Heart left ventricle (tissue), 16 donors: Measurements from ENCODE around the gene KIF17. TPM values are rescaled to one million over a fixed set of nuclear protein-coding genes. Genes with fewer than 3 reads are reported as not detected.

Experiments
- ATAC-seq, 4 donors: fragments of 200-7000 bp; cut with Tn5 transposase; one replicate each; pipeline ENCODE4 v1.9.1; 2020 to 2022; ENCODE audit warnings: moderate library complexity in 4 of 4, mild to moderate bottlenecking in 3 of 4, moderate number of reproducible peaks in 1 of 4
- DNase-seq, 5 donors: peaks; one replicate each; pipeline ENCODE4 v3.0.0-alpha.2; 2020
- H3K27ac ChIP-seq, 12 donors: fragments of 200-600 bp; sonication (generic) in 4 of 12; one replicate each; pipeline versions ENCODE4 v1.5.0 to v1.8.0; 2016 to 2022; ENCODE audit warnings: mild to moderate bottlenecking in 2 of 12
- H3K27me3 ChIP-seq, 9 donors: fragments of 200-600 bp; sonication (generic) in 2 of 9; one replicate each; pipeline versions ENCODE4 v1.5.1 to v1.8.0; 2016 to 2022; ENCODE audit warnings: mild to moderate bottlenecking in 3 of 9
- H3K36me3 ChIP-seq, 9 donors: fragments of 200-600 bp; sonication (generic) in 2 of 9; one replicate each; pipeline versions ENCODE4 v1.5.0 to v1.8.0; 2018 to 2022; ENCODE audit warnings: mild to moderate bottlenecking in 2 of 9
- H3K4me1 ChIP-seq, 12 donors: fragments of 200-600 bp; sonication (generic) in 4 of 12; one replicate each; pipeline versions ENCODE4 v1.5.0 to v1.8.0; 2016 to 2022; ENCODE audit warnings: mild to moderate bottlenecking in 3 of 12
- H3K4me3 ChIP-seq, 12 donors: fragments of 200-600 bp; sonication (generic) in 4 of 12; one replicate each; pipeline versions ENCODE4 v1.5.0 to v1.8.0; 2017 to 2022; ENCODE audit warnings: mild to moderate bottlenecking in 9 of 12, moderate library complexity in 4 of 12
- H3K9me3 ChIP-seq, 12 donors: fragments of 200-600 bp; sonication (generic) in 4 of 12; one replicate each; pipeline versions ENCODE4 v1.5.0 to v1.8.0; 2016 to 2022; ENCODE audit warnings: mild to moderate bottlenecking in 1 of 12
- CTCF ChIP-seq, 12 donors: fragments of 200-600 bp; sonication (generic) in 4 of 12; IDR thresholded peaks; one replicate each; pipeline versions ENCODE4 v1.5.0 to v1.8.0; 2018 to 2022; ENCODE audit warnings: antibody characterized with exemption in 12 of 12, mild to moderate bottlenecking in 5 of 12
- POLR2A ChIP-seq, 2 donors: fragments of 450-650 bp; IDR thresholded peaks; one replicate each; pipeline ENCODE4 v1.6.1; 2017; ENCODE audit warnings: antibody characterized with exemption in 2 of 2, mild to moderate bottlenecking in 2 of 2, moderate library complexity in 2 of 2
- WGBS, 4 donors: extraction: QIAGEN DNeasy Blood & Tissue Kit in 2 of 4; methylation state at CpG; one replicate each; pipeline versions ENCODE4 v1.1.5 to v1.1.7; 2013 to 2018; 5-methylcytosine and 5-hydroxymethylcytosine counted together
- intact Hi-C, 10 donors: fragments of 100-400 bp; cut with DNase I; formaldehyde crosslinking; loops; one replicate each; pipeline versions ENCODE4 v1.11.1 to v1.14.2; 2022
- polyA plus RNA-seq, 2 donors: library from polyadenylated mRNA; stranded (reverse); fragments of 200-250 nt; gene quantifications; one replicate each; pipeline ENCODE4 v1.2.3, GENCODE V29; 2013
- total RNA-seq, 9 donors: library from RNA; depleted of rRNA in 2 of 9; stranded (reverse); fragments of >200 nt in 2 of 9; fragmentation: NEBNext Ultra II Directional in 3 of 9; extraction: Animal tissue kit (Norgen Biotek cat#: 25700) in 3 of 9; gene quantifications; one replicate each; pipeline versions ENCODE4 v1.1.0 to v1.2.4, GENCODE V29; 2016 to 2023
- donor health status: ischemic (EF 13 %, LVEDD 7.1; RV severe dilation, severe dysfunction).
- donor health status: healthy with polysubstance abuse.
- donor health status: DM: no; HTN: yes; CAD: no.
- donor health status: DM: no; HTN: no; CAD: no.
- donor health status: ischemic (EF 25% LVEDD 6.9; RV normal size, moderate dysfunction).
- donor health status: ischemic (EF 25% LVEDD 5.7; RV mildly dilated, moderate dysfunction).
- donor health status: healthy.
- donor health status: DM: yes; HTN: yes; CAD: no.
- donor health status: ischemic (EF 35%, LVEDD 5.7; RV mildly dilated, moderate dysfunction).
- donor health status: nonischemic (EF 11% LVEDD 7.7; RV severe dilation, severe dysfunction).
- donor health status: DM: yes; HTN: yes; CAD: no.
- donor health status: PGD.
- donor health status: ischemic (EF 29% LVEDD 5.4; RV normal size, mild dysfunction).
- donor health status: nonischemic (EF 23%, LVEDD 6.1; RV moderate dilation, normal function).

The KIF17 gene
- total and polyA plus RNA-seq, 11 donors = 1.6 to 9.3 (median 3.4) TPM

- no peak for ATAC-seq
- peaks cover 0 to 5% (median 0%) of the 10 kb centered on the region in 12 donors for H3K4me1 ChIP-seq
- intact Hi-C loops = loop anchor here in 1 of 10 donors (10.0 kb wide), 1 partner anchor 101 kb away; no protein-coding TSS in a partner anchor
- H3K4me3 ChIP-seq = no peak overlapping the region
- no peaks in the 10 kb centered on the region for H3K9me3 ChIP-seq
- no peak overlapping the region for H3K27ac ChIP-seq
- H3K27me3 ChIP-seq = no peaks in the 10 kb centered on the region
- WGBS, 4 donors = 90 to 95% (median 92%) methylated on average over 3 of the region's 3 CpGs
- DNase-seq = no peak
- TF ChIP-seq CTCF (IDR thresholded peaks at IDR 0.05) (no peak), POLR2A (IDR thresholded peaks at IDR 0.05) (no peak)
- peaks cover 0 to 97% (median 86%) of the 10 kb centered on the region in 9 donors for H3K36me3 ChIP-seq
Measured at GRCh38 chr1:20753589-20753988, 35.8 kb upstream of the KIF17 start.

DNA sequence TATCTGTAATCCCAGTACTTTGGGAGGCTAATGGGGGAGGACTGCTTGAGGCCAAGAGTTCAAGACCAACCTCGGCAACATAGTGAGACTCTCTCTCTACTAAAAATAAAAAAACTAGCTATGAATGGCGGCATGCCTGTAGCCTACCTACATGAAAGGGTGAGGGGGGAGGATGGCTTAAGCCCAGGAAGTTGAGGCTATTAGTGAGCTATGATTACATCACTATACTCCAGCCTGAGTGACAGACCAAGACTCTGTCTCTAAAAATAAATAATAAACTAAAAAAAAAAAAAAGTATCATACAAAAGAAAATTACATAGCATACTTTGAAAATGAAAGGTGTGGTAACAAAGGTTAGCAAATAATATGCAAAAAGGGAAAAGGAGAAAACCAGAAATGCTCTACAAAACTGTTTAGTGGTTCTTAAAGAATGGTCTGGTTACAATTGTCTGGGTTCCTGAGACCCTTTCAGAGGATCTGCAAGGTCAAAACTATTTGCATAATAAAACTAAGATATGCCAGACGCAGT is 33.7 kb upstream of the KIF17 start:
- 69 to 73% (median 71%) methylated on average over 3 of the region's 3 CpGs for WGBS, 4 donors
- Histone ChIP-seq H3K27me3 (no peaks in the 10 kb centered on the region), H3K4me3 (no peak overlapping the region), H3K9me3 (no peaks in the 10 kb centered on the region), H3K27ac (no peak overlapping the region), H3K36me3 (peaks cover 0 to 97% (median 86%) of the 10 kb centered on the region in 9 donors), H3K4me1 (peaks cover 0 to 5% (median 0%) of the 10 kb centered on the region in 12 donors)
- DNase-seq (no peak), ATAC-seq (peak in 1 of 4 donors; percentile 49)
- intact Hi-C loops = loop anchor here in 1 of 10 donors (10.0 kb wide), 1 partner anchor 103 kb away; no protein-coding TSS in a partner anchor
- TF ChIP-seq CTCF (IDR thresholded peaks at IDR 0.05) (no peak), POLR2A (IDR thresholded peaks at IDR 0.05) (no peak)

- Histone ChIP-seq H3K4me1 (peaks cover 0 to 6% (median 0%) of the 10 kb centered on the region in 12 donors), H3K9me3 (no peaks in the 10 kb centered on the region), H3K4me3 (no peak overlapping the region), H3K27me3 (no peaks in the 10 kb centered on the region), H3K27ac (no peak overlapping the region), H3K36me3 (peaks cover 2 to 100% (median 95%) of the 10 kb centered on the region in 9 donors)
- intact Hi-C loops = no loop called here
- no peak for ATAC-seq
- no peak for TF ChIP-seq CTCF (IDR thresholded peaks at IDR 0.05)
- TF ChIP-seq POLR2A (IDR thresholded peaks at IDR 0.05) = no peak
- DNase-seq = no peak
Measured at GRCh38 chr1:20742671-20743070, 24.9 kb upstream of the KIF17 start.

DNA sequence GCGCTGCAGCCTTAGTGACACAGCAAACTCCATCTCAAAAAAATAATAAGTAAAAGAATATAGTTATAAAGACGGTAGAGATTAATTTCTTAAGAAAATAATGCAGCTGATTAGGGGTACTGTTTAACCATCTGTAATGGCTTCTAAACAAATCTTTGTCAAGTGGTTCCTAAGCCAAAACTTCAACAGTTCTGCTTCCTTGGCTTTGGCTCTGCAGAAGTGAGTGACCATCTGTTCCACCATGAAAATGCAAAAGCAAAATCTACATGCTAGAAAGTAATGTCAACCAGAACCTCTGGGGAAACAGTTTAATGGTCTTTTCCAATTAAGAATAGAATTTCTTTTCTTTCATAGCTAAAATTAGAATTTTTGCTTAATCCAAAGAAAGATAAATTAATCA is 23.0 kb upstream of the KIF17 start:
- WGBS, 4 donors = 86 to 90% (median 87%) methylated on average over 2 of the region's 2 CpGs
- no peak overlapping the region for H3K27ac ChIP-seq
- no peak for DNase-seq
- H3K4me3 ChIP-seq = no peak overlapping the region
- intact Hi-C loops = no loop called here
- TF ChIP-seq POLR2A (IDR thresholded peaks at IDR 0.05) (no peak), CTCF (IDR thresholded peaks at IDR 0.05) (no peak)
- H3K4me1 ChIP-seq = peaks cover 0 to 6% (median 0%) of the 10 kb centered on the region in 12 donors
- H3K27me3 ChIP-seq = no peaks in the 10 kb centered on the region
- ATAC-seq = no peak
- H3K9me3 ChIP-seq = no peaks in the 10 kb centered on the region
- peaks cover 1 to 91% (median 83%) of the 10 kb centered on the region in 9 donors for H3K36me3 ChIP-seq
